Activated CD4-positive, alpha-beta memory T cell treated with anti-CD3 and anti-CD28 coated beads, Interleukin-2, amount 10 ng/mL, durations not matched to agents 7 days and 5 days (primary cell): ENCODE data around the gene CAPZB. TPM values are rescaled to one million over a fixed set of nuclear protein-coding genes. Genes with fewer than 3 reads are reported as not detected.

Experiments
- CTCF ChIA-PET: fragments of 350-600 bp; sonication (Branson Sonifier 250); formaldehyde crosslinking; loops from one replicate; lab custom pipeline; 2021; ENCODE audit warnings: antibody characterized with exemption, inconsistent platforms; lab: Charles Lee
- POLR2A ChIA-PET: fragments of 350-600 bp; sonication (Branson Sonifier 250); formaldehyde crosslinking; loops from one replicate; lab custom pipeline; 2021; ENCODE audit warnings: antibody characterized with exemption; lab: Charles Lee
- DNase-seq: peaks from one replicate; pipeline ENCODE4 v3.0.0-alpha.2; 2020
- H3K27ac Mint-ChIP-seq: one replicate; pipeline ENCODE4 v1.8.0; 2021; ENCODE audit warnings: mild to moderate bottlenecking, mixed read lengths
- H3K27me3 Mint-ChIP-seq: one replicate; pipeline ENCODE4 v1.8.0; 2021; ENCODE audit warnings: mixed read lengths
- H3K36me3 Mint-ChIP-seq: one replicate; pipeline ENCODE4 v1.8.0; 2021; ENCODE audit warnings: low read depth, mixed read lengths
- H3K4me1 Mint-ChIP-seq: one replicate; pipeline ENCODE4 v1.8.0; 2021; ENCODE audit warnings: mixed read lengths
- H3K4me3 Mint-ChIP-seq: one replicate; pipeline ENCODE4 v1.8.0; 2021; ENCODE audit warnings: mild to moderate bottlenecking, mixed read lengths
- H3K9me3 Mint-ChIP-seq: one replicate; pipeline ENCODE4 v1.8.0; 2021; ENCODE audit warnings: mixed read lengths
- total RNA-seq, 2 experiments: library from RNA; stranded (reverse); gene quantifications; one replicate each; pipeline ENCODE4 v1.2.3, GENCODE V29; 2021

The CAPZB gene
- total RNA-seq, 2 experiments from 2014 or later, result 537 to 565 TPM

DNA sequence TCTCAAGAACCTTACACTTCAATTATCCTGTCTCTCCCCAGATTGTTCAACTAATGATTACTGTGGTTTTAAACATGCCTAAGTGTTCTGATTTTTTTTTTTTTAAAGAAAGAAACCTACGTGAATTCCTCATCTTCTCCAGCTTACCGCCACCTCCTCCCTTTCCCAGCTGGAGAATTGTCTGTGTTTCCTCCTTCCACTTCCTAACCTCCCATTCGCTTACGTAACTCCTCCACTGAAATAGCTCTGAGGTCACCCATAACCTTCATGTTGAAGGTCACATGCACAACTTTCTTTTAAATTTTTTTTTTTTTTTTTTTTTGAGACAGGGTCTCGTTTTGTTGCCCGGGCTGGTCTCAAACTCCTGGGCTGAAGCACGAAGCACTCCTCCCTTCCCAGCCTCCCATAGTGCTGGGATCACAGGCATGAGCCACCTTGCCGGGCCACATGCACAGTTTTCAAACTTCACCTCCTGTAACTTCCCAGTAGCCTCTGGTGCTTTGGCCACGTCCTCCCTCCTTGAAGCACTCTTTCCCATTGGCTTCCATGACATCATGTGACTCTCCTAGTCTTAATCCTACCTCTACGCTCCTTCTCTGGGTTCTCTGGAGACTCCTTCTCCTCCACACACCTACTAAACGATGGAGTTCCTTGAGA, 9.8 kb upstream of the CAPZB start:
- H3K9me3 Mint-ChIP-seq, result no peaks in the 10 kb centered on the region
- no peak overlapping the region for H3K4me3 Mint-ChIP-seq
- no peak for DNase-seq
- H3K27ac Mint-ChIP-seq, result no peak overlapping the region
- H3K27me3 Mint-ChIP-seq, result peaks cover 2% of the 10 kb centered on the region
- H3K36me3 Mint-ChIP-seq, result no peaks in the 10 kb centered on the region
- ChIA-PET CTCF (interaction anchor here (0.9 to 2.0 kb wide), 4 partner anchors 8 to 209 kb away, joined by 4 to 9 read pairs (median 5); no protein-coding TSS in a partner anchor), POLR2A (interaction anchor here (1.6 kb wide), 1 partner anchor 8 kb away, joined by 13 read pairs; no protein-coding TSS in a partner anchor)
- H3K4me1 Mint-ChIP-seq, result peaks cover 36% of the 10 kb centered on the region

DNA sequence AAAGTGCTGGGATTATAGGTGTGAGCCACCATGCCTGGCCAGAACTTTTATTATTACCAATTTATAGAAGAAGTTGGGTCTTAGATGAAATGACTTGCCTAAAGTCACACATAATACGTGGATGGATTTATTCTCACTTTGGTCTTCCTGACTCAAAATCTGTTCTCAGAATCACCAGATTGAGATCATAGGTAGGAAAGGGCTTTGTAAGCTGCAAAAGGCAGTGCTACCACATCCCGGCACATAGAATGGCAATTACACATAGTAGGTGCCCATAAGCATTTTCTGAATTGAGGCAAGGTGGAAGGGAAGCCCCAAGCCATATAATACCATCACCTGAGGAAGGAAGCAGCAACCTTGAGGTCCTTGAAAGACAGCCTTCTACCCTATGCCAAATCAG, 8.2 kb upstream of the CAPZB start:
- Mint-ChIP-seq H3K27ac (no peak overlapping the region), H3K27me3 (peaks cover 2% of the 10 kb centered on the region), H3K9me3 (no peaks in the 10 kb centered on the region), H3K4me1 (peaks cover 39% of the 10 kb centered on the region), H3K4me3 (no peak overlapping the region), H3K36me3 (no peaks in the 10 kb centered on the region)
- DNase-seq, result no peak
- ChIA-PET CTCF (interaction anchor here (0.7 to 1.0 kb wide), 2 partner anchors 103 to 106 kb away, joined by 3 to 4 read pairs; no protein-coding TSS in a partner anchor), POLR2A (interaction anchor here (2.0 kb wide), 1 partner anchor 17 kb away, joined by 6 read pairs; no protein-coding TSS in a partner anchor)

DNA sequence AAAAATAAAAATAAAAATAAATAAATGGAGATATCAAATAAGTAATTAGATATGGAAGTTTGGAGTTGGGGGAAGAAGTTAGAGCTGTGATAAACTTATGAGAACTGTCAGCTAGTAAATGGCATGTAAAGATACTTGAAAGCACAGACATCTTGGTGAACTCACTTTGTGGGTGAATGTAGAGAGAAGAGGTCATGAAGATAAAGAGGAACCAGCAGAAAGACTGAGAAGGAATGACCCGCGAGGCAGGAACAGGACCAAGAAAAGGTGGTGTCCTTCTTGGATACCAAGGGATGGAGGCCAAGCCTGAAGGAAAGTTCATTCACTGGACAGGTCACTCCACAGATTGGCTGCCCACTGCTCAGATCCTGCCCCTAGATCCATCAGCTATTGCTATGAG, 4.7 kb upstream of the CAPZB start:
- ChIA-PET CTCF (interaction anchor here (0.6 to 1.5 kb wide), 4 partner anchors 47 to 956 kb away, joined by 3 to 4 read pairs (median 4); no protein-coding TSS in a partner anchor), POLR2A (no interaction called here)
- DNase-seq, result no peak
- Mint-ChIP-seq H3K4me1 (peaks cover 43% of the 10 kb centered on the region), H3K27me3 (peaks cover 2% of the 10 kb centered on the region), H3K27ac (no peak overlapping the region), H3K4me3 (no peak overlapping the region), H3K36me3 (peaks cover 8% of the 10 kb centered on the region), H3K9me3 (no peaks in the 10 kb centered on the region)

DNA sequence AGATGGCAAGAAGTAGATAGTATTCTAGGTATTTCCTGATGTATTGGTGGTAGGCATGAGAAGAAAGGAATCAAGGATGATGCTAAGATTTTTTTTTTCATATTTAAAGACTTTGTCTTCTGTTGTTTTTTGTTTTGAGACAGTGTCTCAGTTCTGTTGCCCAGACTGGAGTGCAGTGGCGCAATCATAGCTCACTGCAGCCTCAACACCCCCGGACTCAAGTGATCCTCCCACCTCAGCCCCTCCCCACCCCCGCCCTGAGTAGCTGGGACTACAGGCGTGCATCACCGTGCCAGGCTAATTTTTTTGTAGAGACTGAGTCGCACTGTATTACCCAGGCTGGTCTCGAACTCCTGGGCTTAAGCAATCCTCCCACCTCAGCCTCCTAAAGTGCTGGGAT, 2.8 kb upstream of the CAPZB start:
- POLR2A ChIA-PET, result interaction anchor here (0.7 to 9.8 kb wide), 10 partner anchors 8 to 163 kb away, joined by 3 to 107 read pairs (median 5); no protein-coding TSS in a partner anchor
- Mint-ChIP-seq H3K4me3 (no peak overlapping the region), H3K27ac (no peak overlapping the region)

DNA sequence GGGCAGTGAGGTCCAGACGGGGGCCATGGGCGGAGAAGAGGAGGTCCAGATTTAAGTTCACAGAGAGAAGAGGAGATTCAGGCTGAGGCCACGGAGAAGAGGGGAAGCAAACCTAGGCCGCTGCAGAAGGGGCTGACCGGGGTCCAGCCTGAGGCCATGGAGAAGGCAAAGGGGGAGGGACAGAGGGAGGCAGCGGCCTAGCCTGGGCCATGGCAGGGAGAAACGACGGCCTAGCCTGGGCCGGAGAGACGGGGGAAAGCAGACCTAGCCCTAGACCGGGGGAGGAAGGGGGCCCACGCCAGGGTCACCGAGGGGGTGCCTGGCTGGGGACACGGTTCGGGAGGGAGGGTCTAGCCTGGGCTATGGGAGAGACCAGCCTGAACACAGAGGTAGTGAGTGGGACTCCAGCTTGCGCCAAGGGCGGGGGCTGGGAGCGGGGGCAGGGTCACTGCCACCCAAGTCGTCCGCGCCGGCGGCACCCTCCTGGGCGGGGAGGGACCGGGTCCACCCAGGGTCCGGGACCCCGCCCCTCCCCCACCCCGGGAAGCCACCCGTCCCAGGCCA, 459 bp downstream of the CAPZB start:
- no peaks in the 10 kb centered on the region for H3K9me3 Mint-ChIP-seq
- POLR2A ChIA-PET, result interaction anchor here (0.6 to 9.8 kb wide), 13 partner anchors 8 to 558 kb away, joined by 3 to 107 read pairs (median 5); a partner anchor contains a TSS
- H3K27ac Mint-ChIP-seq, result peak overlapping the region; percentile 92
- peaks cover 63% of the 10 kb centered on the region for H3K4me1 Mint-ChIP-seq
- H3K36me3 Mint-ChIP-seq, result peaks cover 47% of the 10 kb centered on the region
- no peak for DNase-seq
- H3K27me3 Mint-ChIP-seq, result no peaks in the 10 kb centered on the region
- CTCF ChIA-PET, result interaction anchor here (1.0 to 2.6 kb wide), 3 partner anchors 19 to 177 kb away, joined by 3 to 9 read pairs (median 6); no protein-coding TSS in a partner anchor
- peak overlapping the region; percentile 92 for H3K4me3 Mint-ChIP-seq

More for the DNA sequence above, 2.8 kb upstream of the CAPZB start:
- H3K27me3 Mint-ChIP-seq, result peaks cover 2% of the 10 kb centered on the region
- no peak for DNase-seq
- H3K9me3 Mint-ChIP-seq, result no peaks in the 10 kb centered on the region
- CTCF ChIA-PET, result interaction anchor here (0.6 to 3.1 kb wide), 18 partner anchors 8 to 215 kb away, joined by 3 to 14 read pairs (median 6); a partner anchor contains a TSS
- H3K4me1 Mint-ChIP-seq, result peaks cover 47% of the 10 kb centered on the region
- H3K36me3 Mint-ChIP-seq, result peaks cover 25% of the 10 kb centered on the region

DNA sequence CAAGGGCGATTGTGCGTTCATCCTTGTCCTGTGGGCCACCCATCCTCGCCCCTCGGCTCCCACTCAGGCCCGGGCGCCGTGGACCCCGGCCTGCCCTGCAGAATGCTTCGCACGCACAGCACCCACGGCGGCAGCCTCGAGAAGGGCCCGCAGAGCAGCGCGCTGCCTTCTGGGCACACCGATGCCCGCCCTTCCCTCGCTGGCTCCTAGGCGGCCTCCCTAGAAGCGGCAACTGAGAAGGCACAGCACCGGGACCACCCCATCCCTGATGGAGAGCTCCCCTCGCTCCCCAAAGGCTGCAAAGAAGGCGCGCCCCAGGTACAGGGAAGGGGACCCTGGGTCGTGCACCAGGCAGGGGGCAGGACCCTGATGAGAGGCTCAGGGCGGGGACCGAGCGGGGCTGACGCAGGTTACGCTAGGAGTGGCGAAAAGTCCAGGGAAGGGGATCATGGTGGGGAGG, 971 bp downstream of the CAPZB start:
- no peaks in the 10 kb centered on the region for H3K27me3 Mint-ChIP-seq
- CTCF ChIA-PET, result interaction anchor here (1.3 to 1.5 kb wide), 3 partner anchors 11 to 93 kb away, joined by 5 to 9 read pairs (median 6); no protein-coding TSS in a partner anchor
- DNase-seq, result peak; percentile 46
- peak overlapping the region; percentile 92 for H3K27ac Mint-ChIP-seq
- H3K36me3 Mint-ChIP-seq, result peaks cover 51% of the 10 kb centered on the region
- POLR2A ChIA-PET, result interaction anchor here (0.9 to 9.8 kb wide), 9 partner anchors 8 to 97 kb away, joined by 3 to 107 read pairs (median 8); no protein-coding TSS in a partner anchor
- peaks cover 68% of the 10 kb centered on the region for H3K4me1 Mint-ChIP-seq
- no peaks in the 10 kb centered on the region for H3K9me3 Mint-ChIP-seq
- H3K4me3 Mint-ChIP-seq, result peak overlapping the region; percentile 92

DNA sequence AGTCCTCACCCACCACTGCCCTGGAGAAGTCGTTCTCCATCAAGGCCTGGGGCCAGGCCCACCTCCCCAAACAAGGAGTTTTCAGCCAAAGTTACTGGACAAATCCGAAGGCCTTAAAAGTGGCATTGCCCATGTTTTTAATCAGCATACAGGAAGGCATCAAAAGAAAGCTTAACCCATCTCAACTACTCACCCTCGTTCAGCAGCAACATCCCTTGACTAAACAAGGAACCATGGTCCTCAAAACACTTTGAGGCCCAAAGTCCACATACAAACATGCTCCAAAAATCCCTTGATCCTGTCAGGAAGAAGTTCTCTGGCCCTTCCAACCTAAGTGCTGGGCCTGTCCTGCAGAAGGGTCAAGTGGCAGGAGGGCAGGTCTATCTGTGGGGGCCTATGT, 1.6 kb downstream of the CAPZB start:
- Mint-ChIP-seq H3K4me3 (peak overlapping the region; percentile 92), H3K9me3 (no peaks in the 10 kb centered on the region), H3K4me1 (peaks cover 74% of the 10 kb centered on the region), H3K36me3 (peaks cover 53% of the 10 kb centered on the region), H3K27me3 (no peaks in the 10 kb centered on the region), H3K27ac (peak overlapping the region; percentile 92)
- no peak for DNase-seq
- ChIA-PET CTCF (interaction anchor here (0.9 to 2.1 kb wide), 6 partner anchors 12 to 170 kb away, joined by 3 to 9 read pairs (median 4); no protein-coding TSS in a partner anchor), POLR2A (interaction anchor here (0.9 to 9.8 kb wide), 7 partner anchors 9 to 93 kb away, joined by 3 to 107 read pairs (median 8); no protein-coding TSS in a partner anchor)

DNA sequence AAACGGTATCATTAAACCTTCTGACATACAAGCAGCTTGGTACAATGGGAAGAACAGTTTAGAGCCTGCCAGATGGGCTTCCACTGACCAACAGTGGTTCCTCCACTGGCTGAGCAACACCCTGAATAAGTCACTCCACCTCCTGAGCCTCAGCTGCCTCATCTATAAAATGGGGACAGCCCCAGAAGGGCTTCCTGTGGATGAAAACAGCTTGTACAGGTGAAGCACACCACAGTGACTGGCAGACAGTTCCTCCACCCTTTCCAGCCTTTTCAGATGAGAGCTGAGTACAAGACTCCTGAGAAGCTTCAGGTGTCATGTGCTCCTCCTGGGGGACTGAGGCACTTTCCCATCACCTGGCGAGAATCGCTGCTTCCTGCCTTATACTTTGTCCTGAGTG, 2.1 kb downstream of the CAPZB start:
- POLR2A ChIA-PET, result interaction anchor here (0.9 to 9.8 kb wide), 8 partner anchors 9 to 92 kb away, joined by 3 to 107 read pairs (median 8); no protein-coding TSS in a partner anchor
- H3K36me3 Mint-ChIP-seq, result peaks cover 58% of the 10 kb centered on the region
- H3K27ac Mint-ChIP-seq, result peak overlapping the region; percentile 92

DNA sequence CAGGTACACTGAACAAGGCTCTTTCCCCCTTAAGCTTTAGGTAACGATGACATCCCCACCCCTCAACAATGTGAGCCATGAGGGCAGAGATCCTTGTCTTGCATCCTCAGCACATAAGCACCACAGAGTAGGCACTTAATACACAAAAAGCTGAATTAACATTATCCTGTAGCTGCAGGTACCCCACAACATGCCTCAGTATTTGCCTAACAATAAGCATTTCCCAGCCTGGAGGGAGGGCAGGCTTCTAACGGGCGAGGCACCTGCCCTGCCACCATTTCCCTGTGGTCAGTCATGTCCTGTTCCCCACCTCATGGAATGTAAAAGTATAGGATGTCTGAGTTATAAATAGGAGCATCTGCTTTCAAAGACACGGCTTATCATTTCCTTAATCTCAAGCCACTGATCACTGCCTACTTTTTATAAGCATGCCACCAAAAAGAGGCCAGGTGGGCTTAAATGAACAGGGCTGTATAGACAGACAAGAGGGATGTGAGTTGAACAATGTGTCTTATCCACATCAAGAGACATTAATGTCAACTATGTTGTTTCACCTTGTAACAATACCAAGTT, 3.4 kb downstream of the CAPZB start:
- Mint-ChIP-seq H3K36me3 (peaks cover 63% of the 10 kb centered on the region), H3K4me3 (peak overlapping the region; percentile 32), H3K9me3 (no peaks in the 10 kb centered on the region), H3K4me1 (peaks cover 79% of the 10 kb centered on the region), H3K27me3 (no peaks in the 10 kb centered on the region), H3K27ac (peak overlapping the region; percentile 92)
- no peak for DNase-seq
- ChIA-PET CTCF (interaction anchor here (1.1 to 2.1 kb wide), 2 partner anchors 13 to 172 kb away, joined by 3 to 5 read pairs; no protein-coding TSS in a partner anchor), POLR2A (interaction anchor here (1.7 to 9.8 kb wide), 5 partner anchors 12 to 91 kb away, joined by 3 to 107 read pairs (median 11); no protein-coding TSS in a partner anchor)

More for the DNA sequence above, 2.1 kb downstream of the CAPZB start:
- Mint-ChIP-seq H3K4me3 (peak overlapping the region; percentile 92), H3K9me3 (no peaks in the 10 kb centered on the region), H3K4me1 (peaks cover 75% of the 10 kb centered on the region), H3K27me3 (no peaks in the 10 kb centered on the region)
- peak; percentile 54 for DNase-seq
- CTCF ChIA-PET, result interaction anchor here (0.9 to 2.1 kb wide), 6 partner anchors 12 to 171 kb away, joined by 3 to 9 read pairs (median 4); no protein-coding TSS in a partner anchor

DNA sequence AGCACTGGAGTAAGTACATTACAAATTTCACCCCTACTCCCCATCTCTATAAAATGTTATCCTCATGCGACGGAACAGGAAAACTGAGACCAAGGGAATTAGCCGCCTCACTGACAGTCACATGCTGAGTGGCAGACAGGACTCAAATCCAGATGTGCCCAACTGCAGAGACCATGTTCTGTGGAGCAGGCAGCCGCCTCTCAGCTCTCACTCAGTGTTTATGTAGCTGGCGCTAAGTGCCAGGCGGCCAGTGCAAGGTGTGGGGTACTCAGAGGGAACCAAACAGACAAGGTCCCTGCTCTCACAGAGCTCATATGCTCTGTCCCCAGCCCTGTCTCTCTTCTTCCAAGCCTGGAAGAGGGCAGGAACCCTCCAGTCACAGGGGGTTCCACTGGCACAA, 5.1 kb downstream of the CAPZB start:
- Mint-ChIP-seq H3K27ac (peak overlapping the region; percentile 40), H3K36me3 (peaks cover 66% of the 10 kb centered on the region), H3K9me3 (no peaks in the 10 kb centered on the region), H3K27me3 (no peaks in the 10 kb centered on the region), H3K4me3 (no peak overlapping the region), H3K4me1 (peaks cover 88% of the 10 kb centered on the region)
- POLR2A ChIA-PET, result interaction anchor here (1.7 to 9.8 kb wide), 2 partner anchors 11 to 14 kb away, joined by 3 to 107 read pairs; no protein-coding TSS in a partner anchor
- DNase-seq, result no peak
- CTCF ChIA-PET, result interaction anchor here (1.0 kb wide), 1 partner anchor 45 kb away, joined by 4 read pairs; no protein-coding TSS in a partner anchor

DNA sequence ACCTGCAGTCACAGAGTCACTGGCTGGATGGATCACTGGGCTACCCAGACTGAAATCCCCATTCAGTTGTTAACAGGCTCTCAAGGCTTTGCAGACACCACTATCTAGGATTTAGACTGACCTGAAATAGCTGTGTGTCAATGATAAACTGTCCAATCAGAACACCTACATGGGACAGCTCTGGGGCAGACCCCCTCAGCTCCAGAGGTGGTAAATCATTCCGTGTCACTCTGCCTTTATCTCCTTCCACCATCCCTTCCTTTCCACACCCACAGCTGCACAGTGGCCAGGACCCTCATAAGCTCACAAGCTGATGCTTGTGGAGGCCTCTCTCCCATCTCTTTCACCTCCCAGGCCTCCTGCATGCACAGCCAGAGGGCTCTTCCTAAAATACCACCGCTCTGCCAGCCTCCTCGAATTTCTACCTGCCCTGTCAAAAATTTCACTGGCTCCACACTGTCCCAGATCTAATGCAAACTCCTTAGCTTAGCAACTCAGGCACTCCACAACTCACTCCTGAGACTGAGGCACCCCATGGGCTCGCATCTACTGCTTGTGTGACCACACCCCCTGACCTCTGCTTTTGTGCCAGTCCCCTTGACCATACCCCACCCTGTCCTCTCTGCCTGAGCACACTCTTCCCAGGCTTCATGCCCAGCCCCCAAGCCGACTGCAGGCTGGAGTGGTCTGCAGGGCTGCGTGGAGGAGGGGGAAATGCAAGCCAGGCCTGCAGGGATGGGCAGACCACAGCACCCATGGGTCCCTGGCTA, 5.8 kb downstream of the CAPZB start:
- H3K36me3 Mint-ChIP-seq, result peaks cover 70% of the 10 kb centered on the region
- ChIA-PET CTCF (interaction anchor here (0.9 to 1.0 kb wide), 3 partner anchors 12 to 44 kb away, joined by 3 to 4 read pairs (median 4); no protein-coding TSS in a partner anchor), POLR2A (interaction anchor here (0.8 to 9.8 kb wide), 2 partner anchors 10 to 41 kb away, joined by 3 to 107 read pairs; no protein-coding TSS in a partner anchor)
- peaks cover 96% of the 10 kb centered on the region for H3K4me1 Mint-ChIP-seq
- DNase-seq, result no peak
- no peak overlapping the region for H3K4me3 Mint-ChIP-seq
- no peaks in the 10 kb centered on the region for H3K27me3 Mint-ChIP-seq
- H3K9me3 Mint-ChIP-seq, result no peaks in the 10 kb centered on the region
- peak overlapping the region; percentile 93 for H3K27ac Mint-ChIP-seq
